Aorta (tissue), 5 donors: ENCODE results near the gene CDK5R2. TPM values are rescaled to one million over a fixed set of nuclear protein-coding genes. Genes with fewer than 3 reads are reported as not detected.
"Not testable (repeated sequence)": the region's sequence is repeated elsewhere in the genome, so short reads cannot be mapped to it uniquely, and the experiment has no call there.

Experiments
- ATAC-seq: fragments of 200-7000 bp; cut with Tn5 transposase; one replicate; pipeline ENCODE4 v1.9.1; 2022; ENCODE audit warnings: moderate library complexity; ENCODE audit not compliant: low FRiP score
- DNase-seq, 2 donors: peaks; one replicate each; pipeline ENCODE4 v3.0.0-alpha.2; 2020
- H3K27ac ChIP-seq, 2 donors: one replicate each; pipeline ENCODE4 v1.5.1; 2013; ENCODE audit warnings: low read length in 2 of 2, mild to moderate bottlenecking in 2 of 2, moderate library complexity in 2 of 2, control low read depth in 1 of 2, inconsistent platforms in 1 of 2, low read depth in 1 of 2
- H3K27me3 ChIP-seq, 2 donors: one replicate each; pipeline ENCODE4 v1.6.1; 2013; ENCODE audit warnings: control low read depth in 1 of 2, low read length in 1 of 2, mild to moderate bottlenecking in 1 of 2, moderate library complexity in 1 of 2; ENCODE audit not compliant: insufficient read depth in 2 of 2, control insufficient read depth in 1 of 2
- H3K36me3 ChIP-seq, 2 donors: one replicate each; pipeline ENCODE4 v1.6.1; 2013; ENCODE audit warnings: control low read depth in 1 of 2, low read length in 1 of 2, mild to moderate bottlenecking in 1 of 2; ENCODE audit not compliant: insufficient read depth in 2 of 2, control insufficient read depth in 1 of 2
- H3K4me1 ChIP-seq, 2 donors: one replicate each; pipeline ENCODE4 v1.6.1; 2013; ENCODE audit warnings: low read length in 2 of 2, control low read depth in 1 of 2, mild to moderate bottlenecking in 1 of 2, moderate library complexity in 1 of 2; ENCODE audit not compliant: insufficient read depth in 2 of 2, control insufficient read depth in 1 of 2
- H3K4me3 ChIP-seq, 2 donors: one replicate each; pipeline ENCODE4 v1.5.1; 2013; ENCODE audit warnings: low read length in 2 of 2, control low read depth in 1 of 2, mild to moderate bottlenecking in 1 of 2
- H3K9me3 ChIP-seq: one replicate; pipeline ENCODE4 v1.6.1; 2013; ENCODE audit warnings: mild to moderate bottlenecking, low read length; ENCODE audit not compliant: control insufficient read depth
- WGBS, 2 donors: extraction: QIAGEN DNeasy Blood & Tissue Kit; methylation state at CpG; one replicate each; pipeline ENCODE4 v1.1.7; 2013; 5-methylcytosine and 5-hydroxymethylcytosine counted together
- intact Hi-C, 2 donors: fragments of 100-400 bp; cut with DNase I; formaldehyde crosslinking; loops; one replicate each; pipeline versions ENCODE4 v1.14.2 to v1.15.0; 2022
- long read RNA-seq, 2 donors: library from polyadenylated mRNA; unstranded; transcript quantifications; one replicate each; pipeline ENCODE4 v2.0.0, GENCODE V29; 2020 to 2021
- polyA plus RNA-seq, 2 donors: library from polyadenylated mRNA; stranded (reverse); fragments of 200-250 nt; gene quantifications; one replicate each; pipeline ENCODE4 v1.2.3, GENCODE V29; 2013
- total RNA-seq, 2 donors: library from RNA; stranded (reverse); fragmentation: NEBNext Ultra II Directional; extraction: Animal tissue kit (Norgen Biotek cat#: 25700); gene quantifications; one replicate each; pipeline ENCODE4 v1.2.1, GENCODE V29; 2021
- donor health status: healthy with polysubstance abuse.
- donor health status: Bipolar disorder and iron deficiency.
- donor health status: DM: no; HTN: no; CAD: no.
- donor health status: DM: no; HTN: no; CAD: no.
- donor health status: DM: yes; HTN: yes; CAD: no.

Gene CDK5R2
- total RNA-seq (not detected), polyA plus RNA-seq (not detected)
- long read RNA-seq, donor 1: 0 reads
- long read RNA-seq, donor 2: 0 reads

- H3K27ac ChIP-seq: no peak within 1 kb of the TSS
- H3K27me3 ChIP-seq: peaks cover 0 to 4% of the 10 kb centered on the region in 2 donors
- DNase-seq (peak; percentile 76 to 83), ATAC-seq (peak; percentile 49)
- no peaks in the 10 kb centered on the region for H3K4me1 ChIP-seq
- intact Hi-C loops: no loop called here
- WGBS, 2 donors: 1 to 2% methylated on average over 26 to 37 of the region's 37 CpGs
- no peaks in the 10 kb centered on the region for H3K9me3 ChIP-seq
- H3K4me3 ChIP-seq: peak within 1 kb of the TSS; percentile 4 to 29
- H3K36me3 ChIP-seq: no peaks in the 10 kb centered on the region
Measured at GRCh38 chr2:218959141-218959731, at the start of gene CDK5R2. Gene CDK5R2 (plus strand): TSS chr2:218959666. CDS start chr2:218959821, 155 bp downstream.

GRCh38 chr2:218910741-218911140 is 48.7 kb upstream of the CDK5R2 start:
- no peak for ATAC-seq
- 33 to 50% methylated on average over 6 of the region's 6 CpGs for WGBS, 2 donors

GRCh38 chr2:218920504-218920903 is 39.0 kb upstream of the CDK5R2 start:
- DNase-seq: no peak
- no peaks in the 10 kb centered on the region for H3K36me3 ChIP-seq
- intact Hi-C loops: no loop called here
- H3K4me1 ChIP-seq: no peaks in the 10 kb centered on the region
- H3K4me3 ChIP-seq: no peak overlapping the region
- no peaks in the 10 kb centered on the region for H3K9me3 ChIP-seq
- H3K27me3 ChIP-seq: peaks cover 0 to 1% of the 10 kb centered on the region in 2 donors
- H3K27ac ChIP-seq: no peak overlapping the region
- WGBS, 2 donors: 89 to 91% methylated on average over 1 of the region's 1 CpG
- no peak for ATAC-seq

More at GRCh38 chr2:218910741-218911140, 48.7 kb upstream of the CDK5R2 start:
- Histone ChIP-seq H3K36me3 (no peaks in the 10 kb centered on the region), H3K27ac (no peak overlapping the region), H3K9me3 (no peaks in the 10 kb centered on the region), H3K4me1 (no peaks in the 10 kb centered on the region), H3K27me3 (no peaks in the 10 kb centered on the region), H3K4me3 (no peak overlapping the region)
- DNase-seq: no peak
- intact Hi-C loops: no loop called here

- peaks cover 0 to 1% of the 10 kb centered on the region in 2 donors for H3K27me3 ChIP-seq
- DNase-seq (no peak), ATAC-seq (no peak)
- no peak overlapping the region for H3K27ac ChIP-seq
- H3K4me1 ChIP-seq: no peaks in the 10 kb centered on the region
- intact Hi-C loops: no loop called here
- no peaks in the 10 kb centered on the region for H3K9me3 ChIP-seq
- 86 to 87% methylated on average over 2 of the region's 2 CpGs for WGBS, 2 donors
- no peaks in the 10 kb centered on the region for H3K36me3 ChIP-seq
- H3K4me3 ChIP-seq: no peak overlapping the region
Measured at GRCh38 chr2:218924757-218925156, 34.7 kb upstream of the CDK5R2 start.

GRCh38 chr2:218925434-218925833 is 34.0 kb upstream of the CDK5R2 start:
- intact Hi-C loops: no loop called here
- Histone ChIP-seq H3K36me3 (no peaks in the 10 kb centered on the region), H3K27ac (no peak overlapping the region), H3K9me3 (no peaks in the 10 kb centered on the region), H3K27me3 (peaks cover 0 to 1% of the 10 kb centered on the region in 2 donors), H3K4me3 (no peak overlapping the region), H3K4me1 (no peaks in the 10 kb centered on the region)
- DNase-seq: no peak
- 72 to 79% methylated on average over 2 of the region's 2 CpGs for WGBS, 2 donors
- no peak for ATAC-seq

GRCh38 chr2:218927422-218927821 is 32.0 kb upstream of the CDK5R2 start:
- Histone ChIP-seq H3K4me3 (no peak overlapping the region), H3K27ac (no peak overlapping the region), H3K27me3 (peaks cover 0 to 1% of the 10 kb centered on the region in 2 donors), H3K4me1 (no peaks in the 10 kb centered on the region), H3K36me3 (no peaks in the 10 kb centered on the region), H3K9me3 (no peaks in the 10 kb centered on the region)
- intact Hi-C loops: no loop called here
- DNase-seq (no peak), ATAC-seq (no peak)
- 78 to 83% methylated on average over 2 of the region's 2 CpGs for WGBS, 2 donors

GRCh38 chr2:218927876-218928275 is 31.6 kb upstream of the CDK5R2 start:
- no peaks in the 10 kb centered on the region for H3K9me3 ChIP-seq
- H3K27ac ChIP-seq: no peak overlapping the region
- WGBS, 2 donors: 74 to 78% methylated on average over 4 of the region's 4 CpGs
- DNase-seq (no peak), ATAC-seq (no peak)
- H3K36me3 ChIP-seq: no peaks in the 10 kb centered on the region
- intact Hi-C loops: no loop called here
- no peaks in the 10 kb centered on the region for H3K4me1 ChIP-seq
- H3K27me3 ChIP-seq: peaks cover 0 to 1% of the 10 kb centered on the region in 2 donors
- H3K4me3 ChIP-seq: no peak overlapping the region

GRCh38 chr2:218930488-218930887 is 29.0 kb upstream of the CDK5R2 start:
- H3K27ac ChIP-seq, H3K4me1 ChIP-seq, H3K36me3 ChIP-seq, H3K4me3 ChIP-seq, DNase-seq, ATAC-seq, H3K9me3 ChIP-seq, intact Hi-C loops, H3K27me3 ChIP-seq: not testable (repeated sequence)
- WGBS, 2 donors: 92 to 94% methylated on average over 5 to 9 of the region's 10 CpGs

- H3K4me3 ChIP-seq, H3K36me3 ChIP-seq, H3K4me1 ChIP-seq, H3K27ac ChIP-seq, H3K9me3 ChIP-seq, DNase-seq, intact Hi-C loops, H3K27me3 ChIP-seq, ATAC-seq: not testable (repeated sequence)
- WGBS, 2 donors: 90 to 93% methylated on average over 12 to 23 of the region's 25 CpGs
Measured at GRCh38 chr2:218931751-218932150, 27.7 kb upstream of the CDK5R2 start.
